Stimulated activated CD4-positive, alpha-beta T cell treated with anti-CD3 and anti-CD28 coated beads, Interleukin-12 subunit alpha, Interleukin-12 subunit beta, amount 100 ng/mL, for 4 hours (primary cell): ENCODE measurements around the gene GNPTG.

Source experiments
- DNase-seq: peaks from one replicate; pipeline ENCODE4 v3.0.0-alpha.2; 2020

Gene GNPTG

DNA sequence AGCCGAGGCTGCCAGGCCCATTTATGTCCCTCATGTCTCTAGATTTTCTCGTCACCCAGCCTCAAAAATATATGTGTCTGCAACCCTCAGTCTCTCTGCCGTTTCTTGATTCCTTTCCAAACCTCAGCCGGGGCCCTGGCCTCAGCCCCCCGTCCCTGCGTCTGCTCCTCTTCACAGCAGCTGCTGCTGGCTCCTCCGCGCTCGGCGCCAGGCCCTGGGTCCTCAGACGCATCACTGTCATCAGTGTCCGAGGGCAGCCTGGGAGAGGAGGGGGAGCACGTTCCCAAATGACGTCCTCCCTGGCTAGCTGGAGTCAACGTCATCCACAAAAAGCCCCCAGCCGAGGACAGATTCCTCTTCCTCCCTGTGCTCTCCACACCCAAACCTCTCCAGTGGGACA, 2.4 kb upstream of the GNPTG start:
- DNase-seq: no peak

DNA sequence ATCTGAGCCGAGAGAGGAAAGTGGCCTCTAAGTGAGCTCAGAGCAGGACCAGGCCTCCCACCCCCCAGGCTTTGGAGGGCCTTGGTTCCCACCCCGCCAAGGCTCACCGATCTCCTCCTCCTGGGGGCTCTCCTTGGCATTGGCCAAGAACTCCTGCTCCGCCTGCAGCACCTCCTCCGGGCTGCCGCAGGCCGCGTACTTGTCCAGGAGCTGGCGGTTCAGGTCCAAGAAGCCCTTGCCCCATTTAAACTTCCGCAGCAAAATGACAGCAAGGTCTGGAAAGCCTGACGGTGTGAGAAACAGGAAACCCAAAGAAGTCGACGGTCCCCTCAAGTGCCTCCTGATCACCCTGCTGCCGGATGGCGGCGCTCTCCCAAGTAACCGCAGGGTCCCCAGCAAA, 1.8 kb upstream of the GNPTG start:
- no peak for DNase-seq

DNA sequence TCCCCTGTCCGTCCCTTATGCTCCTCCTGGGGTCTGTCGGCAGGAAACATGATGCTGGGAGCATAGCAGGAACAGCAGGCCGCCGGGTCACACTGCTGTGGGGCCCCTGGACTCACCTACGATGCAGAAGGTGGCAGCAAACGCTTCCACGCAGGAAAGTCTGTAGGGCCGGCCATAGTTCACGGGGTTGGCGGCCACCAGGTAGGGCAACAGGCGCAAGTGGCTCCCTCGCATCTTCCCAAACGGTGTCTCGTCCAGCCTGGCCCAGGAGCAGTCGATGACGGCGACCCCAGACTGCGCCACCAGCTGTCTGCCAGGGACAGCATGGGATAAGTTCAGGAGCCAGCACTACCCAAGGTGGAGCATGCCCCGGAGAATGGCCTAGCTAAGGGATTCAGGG, 1.0 kb upstream of the GNPTG start:
- DNase-seq: no peak

DNA sequence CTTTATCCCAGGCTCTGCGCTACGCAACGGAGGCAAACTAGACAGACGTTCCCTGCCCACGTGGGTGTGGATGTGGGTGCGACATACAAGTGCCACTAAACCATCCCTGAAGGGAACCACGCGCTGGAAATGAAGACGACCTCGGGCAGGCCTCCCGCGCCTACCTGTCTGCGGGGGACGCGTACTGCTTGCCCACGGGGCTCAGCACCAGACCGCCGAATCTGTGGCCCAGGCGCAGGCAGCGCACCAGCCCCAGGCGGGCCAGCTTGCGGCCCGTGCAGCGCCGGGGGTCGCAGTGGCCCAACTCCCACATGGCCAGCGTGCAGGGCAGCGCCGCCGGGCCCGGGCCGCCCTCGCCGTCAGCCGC, 533 bp upstream of the GNPTG start:
- no peak for DNase-seq

DNA sequence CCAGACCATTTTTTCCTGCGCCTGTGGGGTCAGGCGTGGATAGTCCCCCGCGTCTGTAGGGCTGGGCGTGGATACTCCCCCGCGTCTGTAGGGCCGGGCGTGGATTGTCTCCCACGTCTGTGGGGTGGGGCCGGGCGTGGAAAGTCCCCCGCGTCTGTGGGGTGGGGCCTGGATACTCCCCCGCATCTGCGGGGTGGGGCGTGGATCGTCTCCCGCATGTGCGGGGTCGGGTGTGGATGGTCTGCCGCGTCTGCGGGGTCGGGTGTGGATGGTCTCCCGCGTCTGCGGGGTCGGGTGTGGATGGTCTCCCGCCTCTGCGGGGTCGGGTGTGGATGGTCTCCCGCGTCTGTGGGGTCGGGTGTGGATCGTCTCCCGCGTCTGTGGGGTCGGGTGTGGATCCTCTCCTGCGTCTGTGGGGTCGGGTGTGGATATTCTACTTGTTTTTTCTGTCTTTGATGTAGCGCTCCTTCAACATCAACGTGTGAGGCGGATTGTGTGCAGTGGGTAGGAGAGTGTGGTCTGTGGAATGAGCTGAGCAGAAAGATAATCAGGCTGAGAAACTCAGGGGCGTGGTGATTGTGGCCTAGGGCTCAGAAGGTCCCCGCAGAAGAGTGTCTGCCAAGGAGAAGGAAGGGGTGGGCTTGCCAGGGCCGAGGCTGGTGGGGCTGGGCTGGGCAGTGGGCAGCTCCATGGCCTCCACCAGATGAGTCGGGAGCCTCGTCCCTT, 3.2 kb downstream of the GNPTG start:
- DNase-seq: no peak

DNA sequence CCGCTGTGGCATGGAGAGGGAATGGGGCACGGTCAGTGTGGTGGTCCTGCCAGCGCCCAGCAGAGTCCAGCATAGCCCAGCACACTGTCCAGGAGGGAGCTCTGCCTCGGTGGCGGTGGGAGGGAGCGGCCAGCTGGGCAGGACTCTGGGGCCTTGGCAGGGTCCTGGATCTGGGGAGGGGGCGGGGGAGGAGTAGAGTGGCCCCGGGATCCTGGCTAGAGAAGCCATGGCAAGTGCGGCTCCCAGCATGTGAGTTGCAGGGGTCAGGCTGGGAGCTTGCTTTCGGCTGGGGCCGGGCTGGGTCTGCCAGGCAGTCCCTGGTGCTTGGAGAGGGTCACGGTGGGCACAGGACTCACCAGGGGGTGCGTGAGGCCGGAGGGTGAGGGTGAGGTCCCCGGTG, 3.9 kb downstream of the GNPTG start:
- no peak for DNase-seq

DNA sequence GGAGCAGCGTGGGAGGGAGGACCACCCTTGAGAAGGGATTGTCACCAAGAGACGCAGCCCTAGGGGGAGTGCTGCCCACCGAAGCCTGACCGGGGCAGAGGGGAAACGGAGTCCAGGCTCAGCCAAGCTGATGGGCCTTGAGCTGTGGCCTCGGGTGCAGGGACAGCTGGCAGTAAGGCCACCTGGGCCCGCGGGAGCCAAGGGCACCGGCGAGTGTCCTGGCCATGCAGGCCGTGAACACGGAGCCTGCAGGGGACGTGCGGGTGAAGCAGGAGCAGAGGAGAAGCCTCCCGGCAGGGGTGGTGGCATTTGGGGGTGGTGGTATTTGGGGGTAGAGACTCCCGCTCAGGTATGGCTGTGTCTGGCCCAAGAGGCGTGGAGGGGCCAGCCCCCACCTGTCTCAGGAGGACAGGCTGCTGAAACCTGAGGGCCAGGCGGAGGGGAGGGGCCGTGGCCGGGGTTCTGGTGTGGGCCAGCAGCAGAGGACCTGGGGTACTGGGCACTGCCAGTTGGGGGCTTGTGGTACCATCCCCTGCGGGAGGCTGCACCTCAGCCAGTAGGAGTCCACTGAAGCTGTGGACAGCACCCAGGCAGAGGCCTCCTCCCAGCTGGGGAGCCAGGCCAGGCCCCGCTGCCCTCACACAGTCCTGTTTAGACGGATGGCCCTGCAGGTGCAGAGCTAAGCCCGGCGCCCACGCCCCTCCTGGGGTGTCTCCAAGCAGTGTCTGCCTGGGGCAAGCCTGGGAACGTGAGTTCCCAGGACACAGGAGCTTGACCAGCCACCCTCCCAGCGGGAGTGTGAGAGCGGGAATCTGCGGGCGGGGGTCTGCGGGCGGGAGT, 4.5 kb downstream of the GNPTG start:
- DNase-seq: no peak

DNA sequence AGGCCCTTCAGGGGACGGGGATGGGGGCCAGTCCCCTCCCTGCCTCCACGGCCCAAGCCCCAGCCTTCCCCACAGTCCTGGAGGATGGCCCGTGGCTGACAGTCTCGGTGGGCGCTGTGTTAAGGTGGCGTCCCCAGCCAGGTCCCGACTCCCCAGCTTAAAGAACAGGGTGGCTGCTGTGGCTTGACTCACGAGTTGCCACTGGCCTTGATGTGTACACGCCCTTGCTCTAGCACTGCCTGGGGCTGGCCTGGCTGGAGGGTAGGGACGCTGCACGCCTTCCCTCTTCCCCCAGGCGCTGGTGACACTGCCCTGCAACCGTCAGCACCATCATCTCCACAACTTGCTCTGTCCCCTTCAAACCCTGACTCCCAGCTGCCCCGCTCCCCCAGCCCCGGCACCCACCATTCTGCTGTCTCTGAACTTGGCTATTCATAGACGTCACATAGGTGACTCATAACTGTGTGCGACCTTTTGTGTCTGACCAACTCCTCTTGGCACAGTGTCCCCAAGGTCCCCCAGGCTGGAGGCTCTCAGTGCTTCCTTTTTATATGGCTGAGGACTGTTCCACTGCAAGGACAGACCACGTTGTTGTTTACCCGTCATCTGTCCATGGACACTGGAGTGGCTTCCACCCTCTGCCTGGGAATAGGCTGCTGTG, 6.3 kb downstream of the GNPTG start:
- no peak for DNase-seq

DNA sequence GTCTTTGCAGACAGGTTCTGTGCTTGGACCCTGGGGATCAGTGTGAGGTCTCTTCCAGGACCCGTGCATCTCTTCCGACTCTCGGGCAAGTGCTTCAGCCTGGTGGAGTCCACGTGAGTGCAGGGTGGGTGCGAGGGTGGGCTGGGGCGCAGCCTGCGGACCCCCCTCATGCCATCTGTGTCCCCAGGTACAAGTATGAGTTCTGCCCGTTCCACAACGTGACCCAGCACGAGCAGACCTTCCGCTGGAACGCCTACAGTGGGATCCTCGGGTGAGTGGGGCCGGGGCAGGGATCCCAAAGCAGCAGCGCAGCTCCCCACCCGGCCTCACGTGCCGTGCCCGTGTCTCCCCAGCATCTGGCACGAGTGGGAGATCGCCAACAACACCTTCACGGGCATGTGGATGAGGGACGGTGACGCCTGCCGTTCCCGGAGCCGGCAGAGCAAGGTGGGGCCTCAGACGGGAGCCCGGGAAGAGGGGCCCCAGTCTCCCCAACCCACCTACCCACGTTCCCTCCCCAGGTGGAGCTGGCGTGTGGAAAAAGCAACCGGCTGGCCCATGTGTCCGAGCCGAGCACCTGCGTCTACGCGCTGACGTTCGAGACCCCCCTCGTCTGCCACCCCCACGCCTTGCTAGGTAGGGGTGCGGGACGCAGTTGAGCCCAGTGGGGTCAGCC, 10.1 kb downstream of the GNPTG start:
- DNase-seq: no peak

DNA sequence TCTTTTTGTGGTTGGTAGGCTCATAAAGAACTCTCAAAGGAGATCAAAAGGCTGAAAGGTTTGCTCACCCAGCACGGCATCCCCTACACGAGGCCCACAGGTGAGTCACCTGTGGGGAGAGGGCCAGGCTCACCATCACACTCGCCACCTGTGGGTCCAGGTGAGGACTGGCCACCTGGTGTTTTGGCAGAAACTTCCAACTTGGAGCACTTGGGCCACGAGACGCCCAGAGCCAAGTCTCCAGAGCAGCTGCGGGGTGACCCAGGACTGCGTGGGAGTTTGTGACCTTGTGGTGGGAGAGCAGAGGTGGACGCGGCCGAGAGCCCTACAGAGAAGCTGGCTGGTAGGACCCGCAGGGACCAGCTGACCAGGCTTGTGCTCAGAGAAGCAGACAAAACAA, 11.1 kb downstream of the GNPTG start:
- DNase-seq: no peak

DNA sequence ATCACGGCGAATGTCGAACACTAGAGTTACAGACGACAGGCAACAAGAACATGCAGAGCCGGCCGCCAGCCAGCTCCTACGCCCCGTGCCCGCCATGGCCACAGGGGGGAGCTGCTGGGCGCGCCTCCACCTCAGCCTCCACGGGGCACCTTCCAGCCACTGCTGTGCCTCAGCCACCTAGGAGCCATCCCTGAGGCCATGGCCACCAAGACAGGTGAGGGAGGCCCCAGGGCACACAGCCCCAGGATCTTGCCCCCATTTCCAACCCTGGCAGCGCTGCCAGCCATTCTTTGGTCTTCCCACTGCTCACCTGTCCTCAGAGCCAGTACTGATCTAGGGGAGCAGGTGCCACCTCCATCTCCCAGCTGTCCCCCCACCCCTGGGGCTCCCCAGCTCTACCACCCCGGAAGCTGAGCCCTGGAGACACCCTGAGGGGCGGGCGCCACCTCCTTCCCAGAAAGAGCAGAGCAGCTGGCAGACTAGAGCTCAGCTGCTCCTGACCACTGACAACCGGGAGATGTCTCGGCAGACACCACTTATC, 11.8 kb downstream of the GNPTG start:
- peak; percentile 71 for DNase-seq

DNA sequence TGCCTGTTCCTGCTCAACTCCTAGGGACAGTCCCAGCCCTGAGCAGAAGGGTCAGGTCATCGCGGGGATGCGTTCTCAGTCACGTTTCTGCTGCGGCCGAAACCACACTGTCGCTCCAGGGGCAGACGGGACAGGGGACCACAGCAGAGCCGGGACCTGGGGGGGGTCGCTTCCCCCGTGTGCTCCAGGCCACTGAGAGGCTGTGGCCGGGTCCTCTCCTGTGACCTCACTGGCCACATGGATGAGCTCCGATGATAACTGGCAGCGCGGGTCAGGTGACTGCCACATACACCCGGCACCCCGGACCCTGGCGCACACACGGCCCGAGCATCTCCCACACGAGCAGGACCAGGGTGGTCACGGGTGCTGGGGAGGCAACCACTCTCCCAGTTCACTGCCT, 12.8 kb downstream of the GNPTG start:
- DNase-seq: no peak

DNA sequence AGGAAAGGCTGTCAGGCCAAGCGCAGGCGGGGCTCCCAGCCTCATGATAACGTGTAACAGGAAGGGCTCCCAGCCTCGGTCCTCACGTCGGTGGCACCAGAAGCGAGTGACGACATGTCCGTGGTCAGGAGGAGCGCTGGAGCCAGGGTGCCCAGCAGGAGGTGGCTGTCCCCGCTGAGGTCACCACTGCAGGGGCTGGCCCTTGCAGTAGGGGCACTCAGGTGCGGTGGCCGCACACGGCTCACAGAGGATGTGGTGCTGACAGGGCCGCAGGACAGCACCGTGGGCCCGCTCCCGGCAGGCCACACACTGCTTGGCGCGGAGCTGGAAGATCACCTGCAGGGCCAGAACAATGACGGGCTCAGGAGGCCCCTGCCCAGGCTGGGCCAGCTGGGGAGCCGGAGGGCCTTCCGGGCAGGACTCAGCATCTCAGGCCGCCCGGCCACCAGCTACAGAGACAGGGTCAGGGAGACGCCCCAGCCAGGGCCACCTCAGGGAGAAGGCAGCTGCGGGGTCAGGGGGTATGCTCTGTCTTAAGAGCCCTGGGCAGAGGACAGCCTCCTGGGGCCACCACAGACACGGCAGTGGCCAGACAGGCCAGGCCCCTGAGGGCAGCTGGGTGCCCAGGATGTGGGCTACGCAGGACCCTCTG, 14.5 kb downstream of the GNPTG start:
- no peak for DNase-seq

DNA sequence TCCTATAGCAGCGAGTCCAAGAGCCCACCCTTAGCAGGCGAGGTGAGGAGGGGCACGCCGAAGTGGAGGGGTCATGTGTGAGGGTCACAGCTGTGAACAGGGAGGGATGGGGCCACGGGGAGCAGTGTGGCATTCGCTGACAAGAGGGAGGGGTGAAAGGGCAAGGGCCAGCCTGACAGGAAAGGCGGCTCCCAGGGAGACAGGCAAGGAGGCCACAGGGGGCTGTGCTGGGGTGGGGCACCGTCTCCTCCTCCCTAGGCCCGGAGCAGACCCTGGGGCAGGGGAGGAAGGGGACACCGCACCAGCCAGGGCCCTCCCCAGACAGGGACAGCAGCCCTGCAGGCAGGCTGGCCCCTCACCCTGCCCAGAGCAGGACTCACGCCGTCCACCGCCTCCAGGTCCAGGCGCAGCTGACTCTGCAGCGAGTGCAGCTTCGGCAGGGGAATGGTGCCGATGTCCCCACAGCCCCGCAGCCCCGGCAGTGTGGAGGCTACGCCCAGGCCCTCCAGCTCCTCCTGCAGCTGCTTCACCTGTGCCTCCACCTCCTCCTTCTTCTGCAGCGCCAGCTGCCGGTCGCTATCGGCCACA, 15.1 kb downstream of the GNPTG start:
- DNase-seq: no peak

DNA sequence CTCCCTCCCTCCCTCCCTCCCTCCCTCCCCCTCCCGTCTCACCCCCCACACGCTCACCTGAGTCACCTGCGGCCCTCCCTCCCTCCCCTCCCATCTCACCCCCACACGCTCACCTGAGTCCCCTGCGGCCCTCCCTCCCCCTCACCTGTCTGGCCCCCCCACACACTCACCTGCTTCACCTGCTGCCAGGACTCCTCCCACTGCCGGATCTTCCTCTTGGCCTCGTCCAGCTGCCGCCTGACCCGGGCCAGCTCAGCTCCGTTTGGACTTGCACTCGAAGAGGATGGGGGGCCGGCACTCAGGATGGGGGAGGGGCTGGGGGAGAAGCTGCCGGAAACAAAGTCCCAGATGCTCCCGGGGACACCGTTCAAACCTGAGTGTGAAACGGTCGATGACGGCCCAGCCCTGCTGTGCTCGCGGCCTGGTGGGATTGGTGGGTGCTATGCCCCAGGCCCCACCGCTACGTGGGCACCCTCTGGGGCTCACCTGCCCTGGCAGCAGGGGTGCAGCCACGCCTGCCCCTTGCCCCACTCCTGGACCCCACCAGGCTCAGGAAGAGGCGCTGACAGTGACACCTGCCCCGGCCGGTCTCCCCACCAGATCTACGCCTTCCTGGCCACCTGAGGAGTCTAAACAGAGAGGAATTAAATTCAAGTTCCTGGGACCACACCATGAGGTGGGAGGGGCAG, 15.9 kb downstream of the GNPTG start:
- no peak for DNase-seq

DNA sequence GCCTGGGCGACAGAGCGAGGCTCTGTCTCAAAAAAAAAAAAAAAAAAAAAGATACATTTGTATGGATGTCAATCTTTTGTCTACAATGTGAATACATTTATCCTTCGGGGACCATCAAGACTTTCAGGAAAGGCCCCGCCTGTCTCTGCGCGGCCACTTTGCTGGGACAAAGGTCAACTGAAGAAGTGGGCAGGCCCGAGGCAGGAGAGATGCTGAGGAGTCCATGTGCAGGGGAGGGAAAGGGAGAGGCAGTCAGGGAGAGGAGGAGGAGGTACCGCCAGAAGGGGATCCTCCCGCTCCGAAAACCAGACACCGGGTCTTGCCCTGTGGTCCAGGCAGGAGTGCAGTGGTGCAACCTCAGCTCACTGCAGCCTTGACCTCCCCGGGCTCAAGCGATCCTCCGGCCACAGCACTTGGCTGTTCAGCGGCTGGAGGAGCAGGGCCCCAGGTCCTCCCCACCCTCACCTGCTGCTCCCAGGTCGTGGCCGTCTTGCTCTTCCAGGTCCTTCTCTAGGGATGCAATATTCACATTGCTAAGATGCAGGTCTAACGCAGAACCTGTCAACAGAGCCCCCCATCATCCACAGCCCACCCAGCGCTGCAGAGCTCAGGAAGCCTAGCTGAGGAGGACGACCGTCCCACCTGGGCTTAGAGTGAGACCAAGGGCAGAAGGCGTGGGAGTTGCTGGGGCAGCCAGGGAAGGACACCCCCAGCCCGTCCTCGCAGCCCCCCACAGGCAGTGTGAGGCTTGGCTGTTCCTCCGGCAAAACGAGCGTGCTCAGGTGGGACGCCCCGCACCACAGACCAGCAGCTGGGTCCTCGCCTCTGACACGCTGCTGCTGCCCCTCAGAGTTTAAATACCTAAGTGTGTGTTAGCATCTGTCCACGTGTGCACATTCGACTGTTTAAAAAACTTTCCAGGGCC, 19.6 kb downstream of the GNPTG start:
- no peak for DNase-seq

DNA sequence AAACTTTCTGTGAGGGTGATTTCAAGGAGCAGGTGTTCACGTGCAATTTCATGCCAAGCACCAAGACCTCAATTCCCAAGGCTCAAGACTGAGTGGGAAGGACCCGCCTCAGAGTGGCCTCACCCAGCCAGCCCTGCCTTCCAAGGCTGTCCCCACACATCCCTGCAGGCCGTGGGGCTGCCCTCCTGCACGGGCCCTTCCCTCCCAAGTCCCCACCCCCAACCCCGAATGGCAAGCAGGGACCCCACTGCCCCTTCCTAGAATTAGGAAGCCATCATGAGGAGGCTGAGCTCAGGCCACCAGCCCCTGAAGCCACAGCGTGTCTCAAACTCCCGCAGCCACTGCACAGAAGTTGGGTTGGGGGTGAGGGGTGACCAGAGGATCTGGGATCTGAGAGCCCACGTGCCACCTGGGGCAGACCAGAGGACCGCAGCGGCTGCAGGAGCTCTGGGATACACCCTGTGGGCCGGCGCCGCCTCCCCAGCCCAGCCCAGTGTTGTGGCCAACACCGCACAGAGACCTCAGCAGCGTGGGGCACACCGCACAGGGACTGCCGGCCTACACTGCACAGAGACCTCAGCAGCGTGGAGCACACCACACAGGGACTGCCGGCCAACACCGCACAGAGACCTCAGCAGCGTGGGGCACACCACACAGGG, 20.7 kb downstream of the GNPTG start:
- DNase-seq: no peak

DNA sequence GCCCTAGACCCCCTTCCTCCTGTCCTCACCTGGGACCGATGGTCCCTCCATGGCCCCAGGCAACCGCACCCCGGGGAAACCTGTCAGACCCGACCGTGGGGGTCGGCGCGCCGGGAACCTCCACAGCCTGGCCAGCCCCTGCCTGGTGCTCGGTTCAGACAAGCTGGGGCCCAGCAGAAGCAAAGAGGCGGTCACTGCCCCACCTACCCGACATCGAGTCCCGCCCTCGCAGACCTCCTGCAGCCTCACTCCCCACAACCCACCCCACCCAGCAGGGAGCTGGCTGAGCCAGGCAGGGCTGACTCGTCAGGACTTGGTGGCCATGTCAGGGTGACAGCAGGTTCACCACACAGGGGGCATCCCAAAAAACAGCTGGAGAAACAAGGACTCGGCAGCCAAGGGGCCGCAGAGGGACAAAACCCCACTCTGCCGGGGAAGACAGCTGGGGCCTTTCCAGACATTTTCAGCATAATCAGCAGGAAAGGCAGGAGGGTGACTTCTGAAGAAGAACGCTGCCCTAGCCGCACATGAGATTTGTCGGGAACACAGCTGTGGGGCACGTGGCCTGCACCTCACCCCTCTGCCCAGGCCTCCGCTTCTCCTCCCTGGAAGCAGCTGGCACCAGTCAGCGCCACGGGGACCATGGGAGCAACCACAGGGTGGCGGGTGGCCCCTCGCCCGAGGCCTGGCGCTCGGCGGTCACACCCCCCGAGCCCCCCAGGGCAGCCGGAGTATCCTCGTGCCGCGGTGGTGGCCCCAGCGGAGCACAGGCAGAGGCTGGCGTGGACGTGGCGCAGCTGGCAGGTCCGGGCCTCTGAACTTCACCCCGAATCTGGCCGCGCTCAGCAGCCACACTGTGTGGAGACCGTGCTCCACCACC, 22.9 kb downstream of the GNPTG start:
- no peak for DNase-seq

DNA sequence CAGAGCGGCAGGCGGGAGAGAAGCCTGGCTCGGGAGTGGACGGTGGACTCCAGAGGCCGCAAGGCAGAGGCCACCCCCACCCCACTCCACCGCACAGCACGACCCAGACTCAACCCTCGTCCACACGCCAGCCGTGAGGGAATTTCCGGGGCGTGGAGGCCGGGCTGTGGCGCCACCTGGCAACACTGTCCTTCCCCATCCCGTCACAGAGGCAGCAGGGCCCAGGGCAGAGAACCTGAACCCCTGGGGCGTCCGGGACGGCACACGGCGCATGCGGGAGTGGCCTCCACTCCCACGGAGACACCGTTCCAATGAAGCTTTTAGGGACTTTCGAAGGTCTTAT, 23.5 kb downstream of the GNPTG start:
- DNase-seq: no peak
